Adipocyte (in vitro differentiated cells): Measurements from ENCODE around the gene TRIM34.
"Not testable (repeated sequence)": the region's sequence is repeated elsewhere in the genome, so short reads cannot be mapped to it uniquely, and the experiment has no call there.

Source experiments
- DNase-seq: peaks from one replicate; pipeline ENCODE4 v3.0.0-alpha.2; 2015; ENCODE audit warnings: low read depth
- H3K27me3 ChIP-seq: replicated peaks from 2 replicates; pipeline ENCODE4 v1.7.0; 2013; ENCODE audit warnings: mild to moderate bottlenecking, low read length, moderate library complexity; ENCODE audit not compliant: control insufficient read depth, insufficient read depth
- H3K36me3 ChIP-seq: 2 replicates; pipeline ENCODE4 v1.7.0; 2013; ENCODE audit warnings: low read length, mild to moderate bottlenecking, moderate library complexity; ENCODE audit not compliant: control insufficient read depth, insufficient read depth, severe bottlenecking
- H3K4me1 ChIP-seq: 2 replicates; pipeline ENCODE4 v1.7.0; 2013; ENCODE audit warnings: mild to moderate bottlenecking, low read length, moderate library complexity; ENCODE audit not compliant: control insufficient read depth, insufficient read depth
- H3K4me3 ChIP-seq: 2 replicates; pipeline ENCODE4 v1.7.0; 2013; ENCODE audit warnings: mild to moderate bottlenecking, low read length, moderate library complexity
- H3K9ac ChIP-seq: 2 replicates; pipeline ENCODE4 v1.7.0; 2013; ENCODE audit warnings: mild to moderate bottlenecking, low read length, moderate library complexity
- H3K9me3 ChIP-seq: 2 replicates; pipeline ENCODE4 v1.7.0; 2013; ENCODE audit warnings: mild to moderate bottlenecking, low read length, moderate library complexity; ENCODE audit not compliant: control insufficient read depth

The TRIM34 gene

DNA sequence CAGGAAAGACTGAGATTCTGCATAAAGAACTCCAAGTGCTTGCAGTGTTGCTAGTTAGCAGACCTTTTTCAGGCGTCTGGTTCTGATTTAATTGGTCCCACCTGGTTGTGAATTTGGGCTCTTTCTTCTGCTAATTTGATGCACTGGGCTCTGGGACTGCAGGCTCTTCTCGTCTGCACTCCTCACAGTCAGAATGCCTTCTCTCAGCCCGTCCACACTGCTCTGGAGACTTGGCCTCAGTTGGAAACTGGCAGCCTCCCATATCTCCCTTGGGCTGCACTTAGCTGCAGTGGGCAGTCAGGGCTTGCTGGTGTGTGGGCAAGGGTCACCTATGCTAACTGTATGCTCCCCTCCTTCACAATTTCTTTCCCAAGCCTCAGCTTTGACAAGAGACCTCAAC, 26.8 kb upstream of the TRIM34 start:
- no peak for DNase-seq
- Histone ChIP-seq H3K36me3 (no peaks in the 10 kb centered on the region), H3K27me3 (no peaks in the 10 kb centered on the region), H3K9me3 (no peaks in the 10 kb centered on the region), H3K4me1 (peaks cover 18% of the 10 kb centered on the region), H3K9ac (peak overlapping the region; percentile 86), H3K4me3 (no peak overlapping the region)

DNA sequence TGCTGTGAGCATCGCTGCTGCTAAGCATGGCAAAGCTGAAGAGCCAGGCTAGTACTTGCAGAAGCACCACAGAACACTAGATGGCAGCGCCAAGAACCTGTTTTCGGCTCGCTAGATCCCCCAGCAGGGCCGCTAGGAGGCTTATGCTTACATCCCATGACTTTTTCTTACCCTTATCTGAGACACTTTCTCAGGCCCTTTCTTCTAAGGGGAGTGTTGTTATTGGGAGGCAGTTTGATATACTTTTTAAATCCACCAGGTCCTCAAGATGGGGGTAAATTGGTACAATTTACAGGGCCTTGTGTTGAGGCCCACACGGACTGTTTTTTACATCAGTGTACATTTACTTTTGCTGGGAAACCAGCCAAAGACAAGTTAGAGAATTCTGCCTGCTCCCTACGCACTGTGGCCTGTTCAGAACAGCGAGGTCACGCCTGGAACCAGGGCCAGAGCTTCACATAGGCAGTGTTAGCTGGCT, 24.4 kb upstream of the TRIM34 start:
- Histone ChIP-seq H3K36me3 (no peaks in the 10 kb centered on the region), H3K9ac (no peak overlapping the region), H3K27me3 (no peaks in the 10 kb centered on the region), H3K4me1 (peaks cover 21% of the 10 kb centered on the region), H3K4me3 (no peak overlapping the region), H3K9me3 (no peaks in the 10 kb centered on the region)
- DNase-seq: peak; percentile 72

GRCh38 chr11:5602791-5603190, 22.0 kb upstream of the TRIM34 start:
- not testable (repeated sequence) for H3K9me3 ChIP-seq, H3K9ac ChIP-seq, H3K27me3 ChIP-seq, H3K36me3 ChIP-seq, H3K4me3 ChIP-seq, DNase-seq
- peaks cover 15% of the 10 kb centered on the region for H3K4me1 ChIP-seq

- Histone ChIP-seq H3K4me3 (no peak overlapping the region), H3K4me1 (peaks cover 10% of the 10 kb centered on the region), H3K36me3 (no peaks in the 10 kb centered on the region), H3K9me3 (no peaks in the 10 kb centered on the region), H3K9ac (no peak overlapping the region), H3K27me3 (no peaks in the 10 kb centered on the region)
- DNase-seq: no peak
These were observed 21.5 kb upstream of the TRIM34 start for GRCh38 chr11:5603326-5603725.

GRCh38 chr11:5604896-5605295, 19.9 kb upstream of the TRIM34 start:
- H3K9me3 ChIP-seq: no peaks in the 10 kb centered on the region
- H3K4me3 ChIP-seq: no peak overlapping the region
- DNase-seq: no peak
- H3K4me1 ChIP-seq: peaks cover 16% of the 10 kb centered on the region
- no peaks in the 10 kb centered on the region for H3K36me3 ChIP-seq
- H3K27me3 ChIP-seq: no peaks in the 10 kb centered on the region
- no peak overlapping the region for H3K9ac ChIP-seq

DNA sequence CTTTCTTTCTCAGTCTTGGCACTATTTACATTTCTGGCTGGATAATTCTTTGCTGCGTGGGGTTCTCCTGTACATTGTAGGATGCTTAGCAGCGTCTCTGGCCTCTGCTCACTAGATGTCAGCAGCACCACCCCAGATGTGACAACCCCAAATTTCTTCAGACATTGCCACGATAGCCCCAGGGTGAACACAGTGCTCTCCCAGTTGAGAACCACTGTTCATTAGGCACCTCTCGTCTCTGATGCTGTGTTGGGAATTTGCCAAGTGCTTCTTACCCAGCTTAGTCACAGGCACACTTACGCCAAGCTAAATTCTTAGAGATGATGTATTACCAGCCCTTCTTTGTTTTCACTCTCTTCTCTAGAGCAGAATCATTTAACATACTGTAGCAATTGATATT, 19.0 kb upstream of the TRIM34 start:
- Histone ChIP-seq H3K4me3 (no peak overlapping the region), H3K4me1 (peaks cover 13% of the 10 kb centered on the region), H3K27me3 (no peaks in the 10 kb centered on the region), H3K9me3 (no peaks in the 10 kb centered on the region), H3K9ac (no peak overlapping the region), H3K36me3 (no peaks in the 10 kb centered on the region)
- peak; percentile 66 for DNase-seq

GRCh38 chr11:5608808-5609207, 16.0 kb upstream of the TRIM34 start:
- H3K36me3 ChIP-seq: no peaks in the 10 kb centered on the region
- H3K9ac ChIP-seq: peak overlapping the region; percentile 12
- peaks cover 9% of the 10 kb centered on the region for H3K4me1 ChIP-seq

DNA sequence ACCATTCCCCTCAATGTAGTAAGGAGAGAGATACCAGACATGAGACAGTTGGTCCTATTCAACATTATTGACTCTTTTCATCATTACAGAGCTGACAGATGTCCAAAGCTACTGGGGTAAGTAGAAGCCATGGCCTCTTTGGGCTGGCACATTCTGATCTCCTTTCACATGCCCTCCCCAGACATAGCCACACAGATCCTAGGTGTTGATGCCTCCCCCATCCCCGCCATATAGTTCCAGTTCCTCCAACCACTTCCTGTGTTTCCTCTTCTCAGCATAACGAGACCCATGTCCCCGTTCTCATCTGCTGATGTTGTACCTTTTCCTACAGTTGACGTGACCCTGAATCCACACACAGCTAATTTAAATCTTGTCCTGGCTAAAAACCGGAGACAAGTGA, 14.4 kb upstream of the TRIM34 start:
- Histone ChIP-seq H3K4me1 (peaks cover 9% of the 10 kb centered on the region), H3K9me3 (no peaks in the 10 kb centered on the region), H3K9ac (no peak overlapping the region), H3K4me3 (no peak overlapping the region), H3K36me3 (no peaks in the 10 kb centered on the region), H3K27me3 (no peaks in the 10 kb centered on the region)
- no peak for DNase-seq

More at GRCh38 chr11:5608808-5609207, 16.0 kb upstream of the TRIM34 start:
- Histone ChIP-seq H3K27me3 (no peaks in the 10 kb centered on the region), H3K4me3 (no peak overlapping the region), H3K9me3 (no peaks in the 10 kb centered on the region)
- no peak for DNase-seq

DNA sequence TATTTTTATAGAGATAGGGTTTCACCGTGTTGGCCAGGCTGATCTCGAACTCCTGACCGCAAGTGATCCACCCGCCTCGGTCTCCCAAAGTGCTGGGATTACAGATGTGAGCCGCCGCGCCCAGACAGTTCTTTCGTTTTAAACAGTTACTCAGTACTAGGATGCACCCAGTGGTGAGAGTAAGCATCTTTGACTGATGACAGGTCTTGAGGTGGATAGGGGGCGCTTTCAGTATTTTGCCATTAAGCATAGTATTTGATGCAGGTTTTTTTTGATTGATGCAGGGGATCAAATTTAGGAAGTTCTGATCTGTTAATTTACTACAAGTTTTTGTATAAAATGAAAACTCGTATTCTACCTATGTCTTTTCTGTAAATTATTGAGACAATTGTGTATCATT, 13.2 kb upstream of the TRIM34 start:
- H3K9ac ChIP-seq: no peak overlapping the region
- peaks cover 6% of the 10 kb centered on the region for H3K4me1 ChIP-seq
- no peaks in the 10 kb centered on the region for H3K9me3 ChIP-seq
- H3K27me3 ChIP-seq: no peaks in the 10 kb centered on the region
- DNase-seq: no peak
- no peaks in the 10 kb centered on the region for H3K36me3 ChIP-seq
- H3K4me3 ChIP-seq: no peak overlapping the region

GRCh38 chr11:5618807-5619206, 6.0 kb upstream of the TRIM34 start:
- no peaks in the 10 kb centered on the region for H3K27me3 ChIP-seq
- peaks cover 20% of the 10 kb centered on the region for H3K4me1 ChIP-seq
- peak; percentile 49 for DNase-seq
- no peak overlapping the region for H3K4me3 ChIP-seq
- no peaks in the 10 kb centered on the region for H3K9me3 ChIP-seq
- no peak overlapping the region for H3K9ac ChIP-seq
- no peaks in the 10 kb centered on the region for H3K36me3 ChIP-seq

- peak; percentile 78 for DNase-seq
- H3K9ac ChIP-seq: peak overlapping the region; percentile 56
- H3K36me3 ChIP-seq: no peaks in the 10 kb centered on the region
- H3K4me3 ChIP-seq: peak overlapping the region; percentile 50
- peaks cover 34% of the 10 kb centered on the region for H3K4me1 ChIP-seq
- no peaks in the 10 kb centered on the region for H3K9me3 ChIP-seq
- H3K27me3 ChIP-seq: no peaks in the 10 kb centered on the region
These were observed 3.9 kb upstream of the TRIM34 start for GRCh38 chr11:5620651-5621521.
